ENCODE data around the gene SZT2.

DNA sequence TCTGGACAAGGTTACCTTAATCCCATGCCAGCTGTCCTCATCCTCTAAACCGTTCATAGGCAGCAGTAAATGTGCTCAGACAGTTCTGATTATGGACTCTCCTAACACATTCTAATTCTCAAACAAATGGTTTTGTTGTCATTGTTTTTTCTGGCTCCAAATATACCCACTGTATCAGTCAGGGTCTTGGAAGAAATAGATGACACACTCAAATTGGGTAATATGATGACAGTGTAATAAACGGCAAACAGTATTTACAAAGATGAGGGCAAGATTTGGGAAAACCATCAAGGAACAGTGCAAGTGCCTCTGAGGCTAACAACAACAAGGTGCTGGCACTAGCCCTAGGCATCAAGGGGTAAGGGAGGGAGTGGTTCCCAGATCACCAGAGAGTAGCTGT, 35.2 kb upstream of the SZT2 start:
- TF ChIP-seq, protein P1, sequence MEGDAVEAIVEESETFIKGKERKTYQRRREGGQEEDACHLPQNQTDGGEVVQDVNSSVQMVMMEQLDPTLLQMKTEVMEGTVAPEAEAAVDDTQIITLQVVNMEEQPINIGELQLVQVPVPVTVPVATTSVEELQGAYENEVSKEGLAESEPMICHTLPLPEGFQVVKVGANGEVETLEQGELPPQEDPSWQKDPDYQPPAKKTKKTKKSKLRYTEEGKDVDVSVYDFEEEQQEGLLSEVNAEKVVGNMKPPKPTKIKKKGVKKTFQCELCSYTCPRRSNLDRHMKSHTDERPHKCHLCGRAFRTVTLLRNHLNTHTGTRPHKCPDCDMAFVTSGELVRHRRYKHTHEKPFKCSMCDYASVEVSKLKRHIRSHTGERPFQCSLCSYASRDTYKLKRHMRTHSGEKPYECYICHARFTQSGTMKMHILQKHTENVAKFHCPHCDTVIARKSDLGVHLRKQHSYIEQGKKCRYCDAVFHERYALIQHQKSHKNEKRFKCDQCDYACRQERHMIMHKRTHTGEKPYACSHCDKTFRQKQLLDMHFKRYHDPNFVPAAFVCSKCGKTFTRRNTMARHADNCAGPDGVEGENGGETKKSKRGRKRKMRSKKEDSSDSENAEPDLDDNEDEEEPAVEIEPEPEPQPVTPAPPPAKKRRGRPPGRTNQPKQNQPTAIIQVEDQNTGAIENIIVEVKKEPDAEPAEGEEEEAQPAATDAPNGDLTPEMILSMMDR (IDR thresholded peaks at IDR 0.05; ENCODE audit: borderline replicate concordance, extremely low read depth, low read length, poor library complexity, severe bottlenecking) = no peak
- no peak for TF ChIP-seq EZH2 (IDR thresholded peaks at IDR 0.05; ENCODE audit: borderline replicate concordance, low read depth, low read length, severe bottlenecking)
